Natural killer cell (primary cell): Measurements from ENCODE around the gene KDM3B. TPM values are rescaled to one million over a fixed set of nuclear protein-coding genes. Genes with fewer than 3 reads are reported as not detected.

Experiments used
- ATAC-seq, 3 donors: fragments of 150-1000 bp in 2 of 3; fragments of 200-7000 bp in 1 of 3; cut with Tn5 transposase; 1 replicate in 1 of 3; 2 replicates in 2 of 3; pipeline ENCODE4 v1.10.0; 2021; ENCODE audit warnings: mild to moderate bottlenecking in 2 of 3, moderate library complexity in 2 of 3
- DNase-seq, 2 donors: peaks; one replicate each; pipeline versions ENCODE4 v3.0.0 to v3.0.0-alpha.2; 2013 to 2021; ENCODE audit warnings: mixed read lengths in 1 of 2
- H3K27ac ChIP-seq: one replicate; pipeline ENCODE4 v1.5.1; 2013; ENCODE audit warnings: mild to moderate bottlenecking, low read length
- H3K27me3 ChIP-seq: one replicate; pipeline ENCODE4 v1.6.1; 2013; ENCODE audit warnings: low read length; ENCODE audit not compliant: control insufficient read depth, insufficient read depth
- H3K36me3 ChIP-seq: one replicate; pipeline ENCODE4 v1.6.1; 2013; ENCODE audit warnings: low read length; ENCODE audit not compliant: control insufficient read depth, insufficient read depth
- H3K4me1 ChIP-seq: one replicate; pipeline ENCODE4 v1.6.1; 2013; ENCODE audit warnings: low read length; ENCODE audit not compliant: control insufficient read depth, insufficient read depth
- H3K4me3 ChIP-seq: one replicate; pipeline ENCODE4 v1.5.1; 2013; ENCODE audit warnings: low read length
- H3K9me3 ChIP-seq: one replicate; pipeline ENCODE4 v1.6.1; 2013; ENCODE audit warnings: low read length; ENCODE audit not compliant: control insufficient read depth, insufficient read depth
- H3K27ac Mint-ChIP-seq, 2 donors: one replicate each; pipeline ENCODE4 v1.8.0; 2022; ENCODE audit warnings: mild to moderate bottlenecking in 2 of 2, mixed read lengths in 2 of 2, moderate library complexity in 1 of 2
- H3K27me3 Mint-ChIP-seq, 2 donors: one replicate each; pipeline ENCODE4 v1.8.0; 2022; ENCODE audit warnings: low read depth in 2 of 2, mixed read lengths in 2 of 2
- H3K36me3 Mint-ChIP-seq: one replicate; pipeline ENCODE4 v1.8.0; 2022; ENCODE audit warnings: mixed read lengths
- H3K4me1 Mint-ChIP-seq, 2 donors: one replicate each; pipeline ENCODE4 v1.8.0; 2022; ENCODE audit warnings: mixed read lengths in 2 of 2
- H3K4me3 Mint-ChIP-seq: one replicate; pipeline ENCODE4 v1.8.0; 2022; ENCODE audit warnings: mild to moderate bottlenecking, moderate library complexity, mixed read lengths
- H3K9me3 Mint-ChIP-seq, 2 donors: one replicate each; pipeline ENCODE4 v1.8.0; 2022; ENCODE audit warnings: mixed read lengths in 2 of 2
- CTCF ChIP-seq: fragments of 200-600 bp; IDR thresholded peaks from one replicate; pipeline ENCODE4 v1.8.0; 2022; ENCODE audit warnings: antibody characterized with exemption
- WGBS: methylation state at CpG from one replicate; pipeline ENCODE4 v1.1.7; 2013; ENCODE audit warnings: missing lambda C conversion rate; ENCODE audit not compliant: insufficient coverage; 5-methylcytosine and 5-hydroxymethylcytosine counted together
- intact Hi-C: fragments of 100-400 bp; cut with micrococcal nuclease; formaldehyde crosslinking; loops from one replicate; pipeline ENCODE4 v1.14.2; 2022
- total RNA-seq, 4 donors: library from RNA; stranded (reverse); fragments of 120-200 nt in 1 of 4; gene quantifications; one replicate each; pipeline versions ENCODE4 v1.2.3 to v1.2.4, GENCODE V29; 2013 to 2022

Gene KDM3B
- total RNA-seq, 3 donors from 2014 or later (not counting 1 experiment from before 2014, with no cell fraction given): 82.3 to 87.1 (median 82.3) TPM

GRCh38 chr5:138469540-138470321 is 117.2 kb downstream of the KDM3B start:
- H3K36me3 Mint-ChIP-seq: no peaks in the 10 kb centered on the region
- peaks cover 8 to 22% of the 10 kb centered on the region in 2 donors for H3K4me1 Mint-ChIP-seq
- DNase-seq: no peak
- H3K36me3 ChIP-seq: no peaks in the 10 kb centered on the region
- no peaks in the 10 kb centered on the region for H3K27me3 ChIP-seq
- no peaks in the 10 kb centered on the region for H3K9me3 ChIP-seq
- no peak overlapping the region for H3K27ac ChIP-seq
- H3K4me3 Mint-ChIP-seq: no peak overlapping the region
- H3K9me3 Mint-ChIP-seq: no peaks in the 10 kb centered on the region
- H3K27me3 Mint-ChIP-seq: no peaks in the 10 kb centered on the region
- peaks cover 16% of the 10 kb centered on the region for H3K4me1 ChIP-seq
- TF ChIP-seq CTCF: no peak
- 91% methylated on average over 8 of the region's 8 CpGs for WGBS
- intact Hi-C loops: no loop called here
- no peak overlapping the region for H3K4me3 ChIP-seq
- no peak overlapping the region for H3K27ac Mint-ChIP-seq
- ATAC-seq: no peak

GRCh38 chr5:138470322-138471051 is 118.0 kb downstream of the KDM3B start:
- no peaks in the 10 kb centered on the region for H3K9me3 ChIP-seq
- peaks cover 8 to 22% of the 10 kb centered on the region in 2 donors for H3K4me1 Mint-ChIP-seq
- H3K36me3 ChIP-seq: no peaks in the 10 kb centered on the region
- 100% methylated on average over 1 of the region's 3 CpGs for WGBS
- H3K27ac Mint-ChIP-seq: no peak overlapping the region
- DNase-seq (no peak), ATAC-seq (peak in 1 of 3 donors; percentile 1)
- H3K4me1 ChIP-seq: peaks cover 16% of the 10 kb centered on the region
- H3K36me3 Mint-ChIP-seq: no peaks in the 10 kb centered on the region
- peaks cover 5% of the 10 kb centered on the region in 2 donors for H3K27me3 Mint-ChIP-seq
- no peak overlapping the region for H3K27ac ChIP-seq
- no peaks in the 10 kb centered on the region for H3K27me3 ChIP-seq
- TF ChIP-seq CTCF: no peak
- H3K9me3 Mint-ChIP-seq: no peaks in the 10 kb centered on the region
- no peak overlapping the region for H3K4me3 ChIP-seq
- intact Hi-C loops: loop anchor here (1.0 kb wide), 1 partner anchor 11 kb away; no protein-coding TSS in a partner anchor
- H3K4me3 Mint-ChIP-seq: no peak overlapping the region

GRCh38 chr5:138471052-138471361 is 118.5 kb downstream of the KDM3B start:
- 83% methylated on average over 2 of the region's 2 CpGs for WGBS
- Histone ChIP-seq H3K27ac (no peak overlapping the region), H3K4me1 (peaks cover 13% of the 10 kb centered on the region), H3K36me3 (no peaks in the 10 kb centered on the region), H3K27me3 (no peaks in the 10 kb centered on the region), H3K4me3 (no peak overlapping the region), H3K9me3 (no peaks in the 10 kb centered on the region)
- Mint-ChIP-seq H3K4me1 (peaks cover 8 to 22% of the 10 kb centered on the region in 2 donors), H3K9me3 (no peaks in the 10 kb centered on the region), H3K4me3 (no peak overlapping the region), H3K27ac (no peak overlapping the region), H3K27me3 (peaks cover 5 to 6% of the 10 kb centered on the region in 2 donors), H3K36me3 (no peaks in the 10 kb centered on the region)
- TF ChIP-seq CTCF: no peak
- DNase-seq (no peak), ATAC-seq (no peak)
- intact Hi-C loops: loop anchor here (1.0 kb wide), 1 partner anchor 10 kb away; no protein-coding TSS in a partner anchor
